Measurements from ENCODE around the gene KRTAP5-4. TPM values are rescaled to one million over a fixed set of nuclear protein-coding genes. Genes with fewer than 3 reads are reported as not detected.
"Not testable (repeated sequence)": the region's sequence is repeated elsewhere in the genome, so short reads cannot be mapped to it uniquely, and the experiment has no call there.

The KRTAP5-4 gene
- total RNA-seq, 2 donors from 2014 or later = not detected

DNA sequence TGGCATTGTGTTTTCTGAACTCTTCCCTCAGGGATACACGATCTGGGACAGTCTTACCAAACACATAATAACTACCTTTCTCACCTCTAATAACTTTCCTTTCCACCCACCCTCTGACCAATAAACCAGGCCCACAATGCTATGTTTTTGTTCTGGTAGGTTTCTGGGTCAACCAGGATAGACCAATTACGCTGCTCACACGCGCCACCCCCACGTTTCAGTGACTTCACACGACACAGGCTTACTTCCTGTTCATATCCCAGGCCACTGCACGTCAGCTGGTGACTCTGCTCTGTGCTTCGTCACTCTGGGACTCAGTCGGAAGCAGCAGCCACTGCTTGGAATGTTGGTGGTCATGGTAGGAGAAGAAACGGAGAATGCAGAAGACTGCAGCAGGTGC is 2.5 kb downstream of the KRTAP5-4 start:
- Histone ChIP-seq H3K9ac (ENCODE audit: low read depth in 2 of 2, low read length in 2 of 2) (no peak overlapping the region), H3K9me3 (no peaks in the 10 kb centered on the region), H3K4me3 (no peak overlapping the region), H3K27ac (no peak overlapping the region), H3K4me1 (no peaks in the 10 kb centered on the region), H3K36me3 (no peaks in the 10 kb centered on the region), H3K27me3 (no peaks in the 10 kb centered on the region)
- intact Hi-C loops (cut with DNase I) = no loop called here
- TF ChIP-seq, protein P1, sequence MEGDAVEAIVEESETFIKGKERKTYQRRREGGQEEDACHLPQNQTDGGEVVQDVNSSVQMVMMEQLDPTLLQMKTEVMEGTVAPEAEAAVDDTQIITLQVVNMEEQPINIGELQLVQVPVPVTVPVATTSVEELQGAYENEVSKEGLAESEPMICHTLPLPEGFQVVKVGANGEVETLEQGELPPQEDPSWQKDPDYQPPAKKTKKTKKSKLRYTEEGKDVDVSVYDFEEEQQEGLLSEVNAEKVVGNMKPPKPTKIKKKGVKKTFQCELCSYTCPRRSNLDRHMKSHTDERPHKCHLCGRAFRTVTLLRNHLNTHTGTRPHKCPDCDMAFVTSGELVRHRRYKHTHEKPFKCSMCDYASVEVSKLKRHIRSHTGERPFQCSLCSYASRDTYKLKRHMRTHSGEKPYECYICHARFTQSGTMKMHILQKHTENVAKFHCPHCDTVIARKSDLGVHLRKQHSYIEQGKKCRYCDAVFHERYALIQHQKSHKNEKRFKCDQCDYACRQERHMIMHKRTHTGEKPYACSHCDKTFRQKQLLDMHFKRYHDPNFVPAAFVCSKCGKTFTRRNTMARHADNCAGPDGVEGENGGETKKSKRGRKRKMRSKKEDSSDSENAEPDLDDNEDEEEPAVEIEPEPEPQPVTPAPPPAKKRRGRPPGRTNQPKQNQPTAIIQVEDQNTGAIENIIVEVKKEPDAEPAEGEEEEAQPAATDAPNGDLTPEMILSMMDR (IDR thresholded peaks at IDR 0.05) = no peak
- DNase-seq = no peak

DNA sequence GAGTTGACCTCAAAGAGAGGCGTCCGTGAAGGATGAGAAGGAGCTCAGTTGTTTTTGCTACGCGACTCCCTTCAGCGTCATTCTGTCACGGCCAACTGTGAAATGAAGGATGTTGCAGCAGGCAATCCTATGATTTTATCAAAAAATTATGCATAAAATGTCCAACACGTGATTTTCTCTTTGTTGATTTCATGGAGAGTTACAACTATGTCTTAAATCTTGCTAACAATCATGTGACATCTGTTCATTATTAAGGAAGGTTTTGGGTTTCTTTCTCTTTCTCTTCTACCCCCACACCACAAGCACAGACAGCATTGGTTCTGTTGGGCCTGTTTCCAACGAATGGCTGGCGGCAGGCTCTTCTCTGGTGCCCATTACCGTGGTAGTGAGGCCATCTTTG is 3.7 kb downstream of the KRTAP5-4 start:
- TF ChIP-seq, protein P1 (IDR thresholded peaks at IDR 0.05) = no peak
- H3K36me3 ChIP-seq = no peaks in the 10 kb centered on the region
- no peaks in the 10 kb centered on the region for H3K4me1 ChIP-seq
- no peak for DNase-seq
- no peaks in the 10 kb centered on the region for H3K9me3 ChIP-seq
- no peak overlapping the region for H3K9ac ChIP-seq (ENCODE audit: low read depth in 2 of 2, low read length in 2 of 2)
- H3K4me3 ChIP-seq = no peak overlapping the region
- intact Hi-C loops (cut with DNase I) = no loop called here
- H3K27me3 ChIP-seq = no peaks in the 10 kb centered on the region
- H3K27ac ChIP-seq = no peak overlapping the region

DNA sequence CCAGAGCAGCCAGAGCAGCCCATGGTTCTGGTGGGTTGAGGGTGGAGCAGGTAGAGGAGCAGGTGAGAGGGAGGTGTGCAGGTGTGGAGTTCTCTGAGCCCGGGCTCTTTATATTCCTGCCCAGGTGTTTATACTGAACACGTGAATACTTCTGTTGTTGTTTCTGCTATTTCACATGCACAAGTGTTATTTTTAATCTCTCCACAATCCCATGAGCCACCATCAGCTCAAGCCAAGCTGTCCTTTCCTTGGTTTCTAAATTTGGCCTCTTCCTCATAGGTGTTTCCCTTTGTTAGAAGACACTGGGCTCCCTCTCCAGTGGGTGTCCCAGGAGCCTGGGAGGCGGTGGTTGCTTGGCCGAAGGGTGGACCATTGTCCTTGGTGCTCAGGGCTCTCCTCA is 13.6 kb downstream of the KRTAP5-4 start, which contains the start of gene KRTAP5-3:
Gene KRTAP5-3 (minus strand): TSS at position 101 of the 400 bp plus-strand sequence. CDS start 78 bp downstream, at position 23.
- intact Hi-C loops (cut with DNase I) = no loop called here
- Histone ChIP-seq H3K27me3 (no peaks in the 10 kb centered on the region), H3K9ac (ENCODE audit: low read depth in 2 of 2, low read length in 2 of 2) (no peak within 1 kb of the TSS), H3K27ac (no peak within 1 kb of the TSS), H3K4me3 (no peak within 1 kb of the TSS), H3K9me3 (no peaks in the 10 kb centered on the region), H3K36me3 (no peaks in the 10 kb centered on the region), H3K4me1 (no peaks in the 10 kb centered on the region)
- no peak for DNase-seq
- TF ChIP-seq, protein P1 (IDR thresholded peaks at IDR 0.05) = no peak

DNA sequence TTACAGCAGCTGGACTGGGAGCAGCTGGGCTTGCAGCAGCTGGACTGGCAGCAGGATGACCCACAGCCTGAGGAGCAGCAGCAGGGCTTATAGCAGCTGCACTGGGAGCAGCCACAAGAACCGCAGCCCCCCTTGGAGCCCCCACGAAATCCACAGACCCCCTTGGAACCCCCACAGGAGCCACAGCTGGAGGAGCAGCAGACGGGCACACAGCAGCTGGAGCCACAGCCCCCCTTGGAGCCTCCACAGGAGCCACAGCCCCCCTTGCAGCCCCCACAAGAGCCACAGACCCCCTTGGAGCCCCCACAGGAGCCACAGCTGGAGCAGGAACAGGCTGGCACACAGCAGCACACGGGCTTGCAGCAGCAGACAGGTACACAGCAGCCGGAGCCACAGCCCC is 14.0 kb downstream of the KRTAP5-4 start:
- DNase-seq; H3K9ac ChIP-seq (ENCODE audit: low read depth in 2 of 2, low read length in 2 of 2); H3K36me3 ChIP-seq; intact Hi-C loops (cut with DNase I); H3K9me3 ChIP-seq; H3K27ac ChIP-seq; H3K4me1 ChIP-seq; H3K4me3 ChIP-seq; H3K27me3 ChIP-seq: not testable (repeated sequence)

DNA sequence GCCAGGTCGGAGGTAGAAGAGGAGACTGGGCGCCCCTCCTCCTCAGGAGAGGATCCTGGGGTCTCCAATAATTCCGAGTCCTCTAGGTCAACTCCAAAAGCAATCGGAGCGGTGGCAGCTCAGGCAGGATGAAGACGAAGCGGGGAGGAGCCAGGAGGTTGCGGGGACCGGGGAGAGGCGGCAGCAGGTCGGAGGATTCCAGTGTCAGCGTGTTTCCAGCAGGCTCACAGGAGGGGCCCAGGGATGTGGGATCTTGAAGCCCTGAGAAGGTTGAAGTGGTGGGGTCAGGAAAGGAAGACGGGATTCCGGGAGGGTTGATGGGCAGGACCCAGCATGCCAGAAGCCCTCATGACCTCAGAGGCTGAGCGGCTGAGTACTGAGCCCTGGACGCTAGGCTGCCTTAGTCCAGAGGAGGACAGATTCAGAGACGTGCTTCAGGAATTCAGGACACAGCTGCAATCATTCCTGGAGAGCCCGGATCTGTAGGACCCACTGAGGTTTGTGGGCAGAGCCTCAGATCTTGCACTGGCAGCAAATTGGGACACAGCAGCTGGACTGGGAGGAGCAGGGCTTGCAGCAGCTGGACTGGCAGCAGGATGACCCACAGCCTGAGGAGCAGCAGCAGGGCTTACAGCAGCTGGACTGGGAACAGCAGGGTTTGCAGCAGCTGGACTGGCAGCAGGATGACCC is 14.6 kb downstream of the KRTAP5-4 start:
- H3K27me3 ChIP-seq; H3K4me1 ChIP-seq; H3K36me3 ChIP-seq; intact Hi-C loops (cut with DNase I); H3K9ac ChIP-seq (ENCODE audit: low read depth in 2 of 2, low read length in 2 of 2); H3K9me3 ChIP-seq; H3K4me3 ChIP-seq; DNase-seq; H3K27ac ChIP-seq: not testable (repeated sequence)

DNA sequence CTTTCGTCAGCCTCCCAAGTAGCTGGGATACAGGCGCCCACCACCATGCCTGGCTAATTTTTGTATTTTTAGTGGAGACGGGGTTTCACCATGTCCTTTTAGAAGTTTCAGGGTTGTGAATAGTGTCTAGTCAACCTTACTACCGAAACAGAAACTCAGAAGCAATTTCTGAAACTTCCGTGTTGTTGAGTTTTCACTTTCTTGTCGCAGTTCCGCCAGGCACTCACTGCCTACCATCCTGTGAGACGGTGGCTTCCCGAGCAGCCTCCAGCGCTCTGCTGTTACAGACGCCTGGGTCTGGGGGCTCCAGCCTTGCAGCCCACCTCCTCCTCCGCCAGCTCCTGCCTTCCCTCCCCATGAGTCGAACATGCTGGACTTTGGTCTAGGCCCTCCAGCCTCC is 16.0 kb downstream of the KRTAP5-4 start:
- H3K27me3 ChIP-seq, DNase-seq: not testable (repeated sequence)

DNA sequence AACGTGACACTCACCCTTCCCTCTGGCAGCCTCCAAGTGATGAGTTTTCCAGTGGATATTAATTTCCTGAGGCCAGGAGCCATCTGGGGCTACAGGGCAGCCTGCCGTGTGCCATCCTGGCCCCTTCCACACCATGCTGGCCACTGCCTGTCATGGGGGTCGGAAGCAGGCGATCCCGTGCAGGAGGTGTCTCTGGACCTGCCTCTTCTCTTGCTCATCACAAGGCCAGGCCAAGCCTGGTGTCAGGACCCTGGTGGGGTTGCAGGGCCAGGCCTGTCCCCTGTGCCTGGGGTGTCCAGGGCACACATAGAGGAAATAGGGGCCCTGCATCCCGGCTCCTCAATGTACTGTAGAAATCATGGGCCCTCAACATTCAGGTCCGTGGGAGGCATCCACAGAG is 17.2 kb downstream of the KRTAP5-4 start:
- intact Hi-C loops (cut with DNase I) = no loop called here
- TF ChIP-seq, protein P1 (IDR thresholded peaks at IDR 0.05) = no peak
- Histone ChIP-seq H3K27ac (no peak overlapping the region), H3K9ac (ENCODE audit: low read depth in 2 of 2, low read length in 2 of 2) (no peak overlapping the region), H3K27me3 (no peaks in the 10 kb centered on the region), H3K4me1 (no peaks in the 10 kb centered on the region), H3K9me3 (no peaks in the 10 kb centered on the region), H3K36me3 (no peaks in the 10 kb centered on the region), H3K4me3 (no peak overlapping the region)
- no peak for DNase-seq

More for the DNA sequence above, 16.0 kb downstream of the KRTAP5-4 start:
- intact Hi-C loops (cut with DNase I); H3K9me3 ChIP-seq; H3K9ac ChIP-seq (ENCODE audit: low read depth in 2 of 2, low read length in 2 of 2); H3K4me3 ChIP-seq; H3K4me1 ChIP-seq; H3K27ac ChIP-seq; H3K36me3 ChIP-seq: not testable (repeated sequence)
